Stimulated activated CD4-positive, alpha-beta T cell treated with anti-CD3 and anti-CD28 coated beads, TNF-alpha, amount 100 ng/mL, for 24 hours (primary cell): ENCODE results near the gene ADAMTSL1.

ENCODE experiments used
- DNase-seq, 3 experiments: peaks; one replicate each; pipeline ENCODE4 v3.0.0-alpha.2; 2020; ENCODE audit warnings: low read depth in 3 of 3

Gene ADAMTSL1

GRCh38 chr9:18501949-18502348 lies 28.0 kb downstream of the ADAMTSL1 start:
- no peak for DNase-seq

- DNase-seq, result no peak
These were observed 28.6 kb downstream of the ADAMTSL1 start for GRCh38 chr9:18502546-18502945.

- no peak for DNase-seq
These were observed 30.8 kb downstream of the ADAMTSL1 start for GRCh38 chr9:18504707-18505106.

- DNase-seq, result no peak
These were observed 33.2 kb downstream of the ADAMTSL1 start for GRCh38 chr9:18507151-18507550.

- DNase-seq, result no peak
These were observed 42.6 kb downstream of the ADAMTSL1 start for GRCh38 chr9:18516514-18516913.

GRCh38 chr9:18516965-18517364 lies 43.0 kb downstream of the ADAMTSL1 start:
- DNase-seq, result no peak

- DNase-seq, result no peak
These were observed 46.6 kb downstream of the ADAMTSL1 start for GRCh38 chr9:18520416-18521047.

GRCh38 chr9:18526685-18527084 lies 52.7 kb downstream of the ADAMTSL1 start:
- DNase-seq, result no peak

- DNase-seq, result no peak
These were observed 57.4 kb downstream of the ADAMTSL1 start for GRCh38 chr9:18531136-18532065.

- no peak for DNase-seq
These were observed 60.7 kb downstream of the ADAMTSL1 start for GRCh38 chr9:18534611-18535010.

- no peak for DNase-seq
These were observed 62.6 kb downstream of the ADAMTSL1 start for GRCh38 chr9:18536554-18536953.

GRCh38 chr9:18539203-18539693 lies 65.3 kb downstream of the ADAMTSL1 start:
- no peak for DNase-seq

- DNase-seq, result no peak
These were observed 69.0 kb downstream of the ADAMTSL1 start for GRCh38 chr9:18542837-18543405.

- DNase-seq, result no peak
These were observed 69.6 kb downstream of the ADAMTSL1 start for GRCh38 chr9:18543406-18544192.

GRCh38 chr9:18544456-18544855 lies 70.5 kb downstream of the ADAMTSL1 start:
- no peak for DNase-seq

GRCh38 chr9:18545636-18546360 lies 71.8 kb downstream of the ADAMTSL1 start:
- DNase-seq, result no peak

GRCh38 chr9:18548456-18548855 lies 74.5 kb downstream of the ADAMTSL1 start:
- DNase-seq, result no peak

GRCh38 chr9:18549772-18550171 lies 75.8 kb downstream of the ADAMTSL1 start:
- no peak for DNase-seq

- no peak for DNase-seq
These were observed 76.3 kb downstream of the ADAMTSL1 start for GRCh38 chr9:18550286-18550685.

- no peak for DNase-seq
These were observed 80.3 kb downstream of the ADAMTSL1 start for GRCh38 chr9:18554244-18554643.
